Measurements from ENCODE around the gene LMO7.
"Not testable (repeated sequence)": the region's sequence is repeated elsewhere in the genome, so short reads cannot be mapped to it uniquely, and the experiment has no call there.

LMO7 gene

DNA sequence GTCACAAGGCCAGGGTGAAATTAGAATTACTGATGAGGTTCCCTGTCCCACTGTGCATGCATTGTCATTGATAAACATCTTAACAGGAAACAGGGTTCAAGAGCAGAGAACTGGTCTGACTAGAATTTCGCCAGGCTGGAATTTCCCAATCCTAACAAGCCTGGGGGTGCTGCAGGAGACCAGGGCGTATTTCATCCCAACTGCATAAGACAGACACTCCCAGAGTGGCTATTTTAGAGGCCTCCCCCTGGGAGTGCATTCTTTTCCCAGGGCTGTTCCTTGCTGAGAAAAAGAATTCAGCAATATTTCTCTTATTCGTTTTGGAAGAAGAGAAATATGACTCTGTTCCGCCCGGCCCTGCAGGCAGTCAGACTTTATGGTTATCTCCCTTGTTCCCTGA, 144.0 kb downstream of the LMO7 start:
- not testable (repeated sequence) for DNase-seq

DNA sequence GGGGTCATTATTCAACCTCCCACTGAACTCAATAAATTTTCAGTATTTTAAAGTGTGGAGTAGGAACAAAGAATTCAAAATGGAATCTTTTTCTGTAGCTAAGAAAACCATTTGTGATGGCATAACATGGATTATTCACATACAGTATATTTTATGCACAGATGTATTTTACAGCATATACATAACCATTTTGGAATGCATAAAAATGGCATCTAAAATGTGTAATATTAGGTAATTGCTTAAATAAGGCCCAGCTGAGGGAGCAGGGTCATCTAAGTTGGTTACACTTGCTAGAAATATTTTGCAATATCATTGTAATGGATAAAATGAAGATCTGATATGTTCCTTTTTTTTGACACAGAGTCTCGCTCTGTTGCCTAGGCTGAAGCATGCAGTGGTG, 146.9 kb downstream of the LMO7 start:
- DNase-seq = no peak

DNA sequence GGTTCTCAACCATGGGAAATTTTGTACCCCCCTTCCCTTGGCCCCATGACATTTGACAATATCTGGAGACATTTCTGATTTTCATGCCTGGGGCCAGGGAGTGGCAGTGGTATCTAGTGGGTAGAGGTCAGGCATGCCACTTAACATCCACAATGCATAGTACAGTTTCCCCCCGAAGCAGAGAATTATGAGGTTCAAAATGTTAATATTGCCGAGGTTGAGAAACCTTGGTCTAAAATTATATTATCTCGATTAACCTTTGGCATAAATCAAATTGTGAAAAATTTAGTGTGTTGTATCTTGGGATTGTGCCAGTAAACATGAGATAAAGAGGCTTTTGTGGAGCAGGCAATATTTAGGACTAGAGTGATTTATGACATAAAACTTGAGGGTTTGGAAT, 147.9 kb downstream of the LMO7 start:
- DNase-seq = no peak

DNA sequence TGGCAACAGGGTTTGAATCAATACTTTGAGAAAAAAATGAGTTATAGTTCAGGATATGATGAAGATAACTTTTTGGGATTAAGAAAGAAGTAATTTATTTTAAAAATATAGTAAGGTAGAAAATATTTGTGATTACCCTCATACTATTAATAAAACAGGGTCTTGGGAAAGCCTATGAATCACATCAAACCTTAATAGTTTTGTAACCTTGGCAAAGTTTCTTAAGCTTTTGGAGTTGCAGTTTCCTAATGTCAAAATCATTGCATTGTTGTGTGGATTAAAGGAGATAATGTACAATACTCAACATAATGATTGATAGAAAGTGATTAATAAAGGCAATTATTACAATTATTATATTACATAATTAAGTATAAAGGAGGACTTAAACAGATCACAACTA, 149.0 kb downstream of the LMO7 start:
- no peak for DNase-seq

DNA sequence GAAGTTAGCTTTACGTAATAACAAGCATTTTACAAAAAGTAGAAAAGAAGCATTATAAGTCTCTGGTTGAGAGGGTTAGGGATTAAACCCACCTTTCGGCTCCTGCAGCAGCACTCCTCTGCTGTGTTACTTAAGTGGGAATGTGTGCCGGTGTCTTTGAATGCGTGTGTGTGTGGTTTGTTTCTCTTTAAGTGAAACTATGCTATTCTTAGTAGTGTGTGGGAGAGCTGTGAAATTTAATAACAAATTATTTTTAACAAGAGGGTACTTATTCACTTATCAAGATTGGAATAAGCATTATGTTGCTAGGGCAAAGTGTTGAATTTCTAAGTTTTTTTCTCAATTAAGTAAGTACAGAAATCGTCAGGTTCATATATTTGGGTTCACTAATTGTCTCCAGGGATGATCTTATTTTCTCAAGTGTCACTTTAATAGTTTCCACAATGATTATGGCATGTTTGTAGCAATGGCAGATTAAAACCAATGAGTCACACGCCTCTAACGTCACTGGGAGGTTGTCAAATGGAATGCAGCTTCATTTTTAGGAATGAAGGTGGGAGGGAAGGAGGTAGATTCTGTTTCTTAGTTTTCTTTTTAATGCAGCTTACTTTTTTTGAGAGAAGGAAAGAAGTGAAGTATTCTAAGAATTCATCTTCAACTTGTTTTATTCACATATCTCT, 151.3 kb downstream of the LMO7 start:
- no peak for DNase-seq

DNA sequence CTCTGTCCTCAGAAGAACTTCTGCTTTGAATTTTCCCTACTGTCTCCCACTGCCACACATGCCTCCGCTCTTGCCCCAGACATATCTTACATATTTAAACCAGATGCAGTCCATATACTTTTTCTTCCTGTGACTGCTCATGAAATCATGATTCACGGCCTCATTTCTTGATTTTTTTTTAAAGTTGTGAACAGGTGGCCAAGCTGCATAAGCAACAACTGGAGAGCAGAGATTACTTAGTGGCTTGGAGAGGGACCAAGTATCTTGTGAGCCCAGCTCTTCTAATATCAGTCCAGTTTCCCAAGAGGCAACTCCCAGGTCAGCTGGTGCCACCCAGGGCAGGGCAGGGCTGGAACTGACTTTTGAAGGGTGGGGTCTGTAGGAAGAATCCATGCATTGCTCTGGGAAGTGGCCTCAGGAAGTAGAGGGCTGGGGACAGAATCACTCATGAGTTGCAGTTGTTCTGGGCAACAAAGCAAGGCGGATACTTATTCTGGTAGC, 152.4 kb downstream of the LMO7 start:
- DNase-seq = no peak

DNA sequence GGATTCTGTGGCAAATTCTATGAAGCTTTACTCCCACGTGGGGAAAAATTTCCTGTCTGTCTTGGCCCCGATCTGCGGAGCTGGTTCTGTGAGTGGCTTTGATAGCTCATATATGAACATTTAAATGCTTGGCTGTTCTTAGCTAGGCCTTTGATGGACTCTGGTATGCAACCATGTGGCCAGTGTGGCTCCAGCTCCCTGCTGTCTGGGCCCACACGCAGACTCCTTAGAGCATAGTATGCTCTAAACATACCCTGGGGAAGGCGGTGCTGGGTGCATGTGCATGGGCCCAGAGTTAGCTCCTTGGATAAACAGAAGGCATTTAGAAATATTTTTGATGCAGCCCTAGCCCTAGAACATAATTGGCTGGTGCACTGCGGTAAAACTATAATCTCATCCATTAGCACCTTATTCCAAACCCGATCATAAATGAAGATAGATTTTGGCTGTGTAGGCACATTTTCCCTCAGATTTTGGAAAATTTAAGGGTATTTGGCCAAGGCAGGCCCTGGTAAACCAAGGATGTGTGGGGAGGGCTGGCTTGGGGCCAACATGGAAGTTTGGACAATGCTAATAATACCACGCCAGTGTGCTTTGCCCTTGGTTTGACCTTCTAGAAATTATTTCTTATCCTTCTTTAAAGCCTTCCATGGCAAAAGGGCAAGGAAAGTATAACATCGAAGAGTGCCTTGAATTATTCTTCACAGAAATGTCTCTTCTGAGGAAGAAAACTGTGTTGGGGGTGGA, 153.5 kb downstream of the LMO7 start:
- no peak for DNase-seq

DNA sequence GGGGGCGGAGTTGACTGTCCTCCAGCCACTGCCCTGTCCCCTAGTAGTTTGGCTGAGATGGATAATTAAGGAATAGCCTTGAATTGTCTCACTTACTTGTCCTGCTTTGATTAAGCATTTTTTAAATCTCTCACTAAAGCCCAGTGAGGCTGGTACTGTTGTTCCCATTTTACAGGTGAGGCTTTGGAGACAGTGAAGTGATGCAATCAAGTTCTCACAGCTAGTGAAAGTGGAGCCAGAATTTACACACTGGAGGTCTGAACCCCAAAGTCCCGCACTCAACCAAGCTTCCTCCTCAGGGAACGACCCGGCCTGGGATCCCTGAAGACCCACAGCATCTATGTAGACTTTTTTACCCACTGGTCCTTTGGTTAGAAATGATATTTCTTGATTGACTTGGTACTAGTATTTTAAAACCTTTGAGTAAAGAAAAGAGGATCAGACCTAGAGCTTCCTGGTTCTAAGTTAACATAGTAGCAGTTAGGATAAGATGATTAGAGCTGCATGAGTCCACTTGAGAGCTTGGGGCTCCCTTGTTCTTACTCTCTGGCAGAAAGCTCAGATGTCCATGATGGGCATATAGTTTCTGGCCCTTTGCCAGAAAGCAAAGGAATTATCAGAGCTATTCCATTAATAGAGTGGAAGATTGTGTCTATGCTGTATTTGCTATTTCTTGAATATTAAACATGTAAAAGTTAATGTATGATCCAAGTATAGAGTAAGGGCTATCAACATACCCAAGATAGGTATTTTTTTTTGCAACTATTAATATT, 154.3 kb downstream of the LMO7 start:
- no peak for DNase-seq

DNA sequence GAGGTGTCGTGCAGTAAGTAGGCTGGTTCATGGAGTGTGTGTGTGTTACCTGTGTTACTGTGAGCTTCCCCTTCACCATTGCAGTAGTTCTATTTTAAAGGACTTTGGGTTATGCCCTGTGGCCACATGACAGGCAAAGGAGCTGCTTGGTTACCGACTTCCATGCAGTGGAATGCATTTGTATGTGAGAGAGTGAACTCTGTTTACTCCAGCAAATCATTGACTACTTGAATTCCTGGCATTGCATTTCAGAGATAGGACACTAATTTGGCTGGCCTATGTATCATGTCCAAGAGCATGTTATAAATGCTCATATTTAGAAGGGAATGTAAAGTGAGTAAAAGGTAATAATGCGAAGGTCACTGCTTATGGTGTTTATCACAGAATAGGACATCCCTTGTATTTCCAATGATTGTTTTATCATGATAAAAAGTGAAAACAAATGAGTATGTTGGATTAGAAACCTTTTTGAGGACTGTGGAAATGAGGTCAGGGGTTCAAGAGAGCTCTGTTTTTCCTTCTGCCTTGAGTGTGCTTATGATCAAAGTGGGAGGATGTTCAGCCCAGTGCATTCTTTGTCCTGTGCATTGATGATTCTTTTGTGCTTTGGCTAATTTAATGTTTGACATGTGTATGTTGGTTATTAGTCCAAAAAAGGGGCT, 156.5 kb downstream of the LMO7 start:
- no peak for DNase-seq

DNA sequence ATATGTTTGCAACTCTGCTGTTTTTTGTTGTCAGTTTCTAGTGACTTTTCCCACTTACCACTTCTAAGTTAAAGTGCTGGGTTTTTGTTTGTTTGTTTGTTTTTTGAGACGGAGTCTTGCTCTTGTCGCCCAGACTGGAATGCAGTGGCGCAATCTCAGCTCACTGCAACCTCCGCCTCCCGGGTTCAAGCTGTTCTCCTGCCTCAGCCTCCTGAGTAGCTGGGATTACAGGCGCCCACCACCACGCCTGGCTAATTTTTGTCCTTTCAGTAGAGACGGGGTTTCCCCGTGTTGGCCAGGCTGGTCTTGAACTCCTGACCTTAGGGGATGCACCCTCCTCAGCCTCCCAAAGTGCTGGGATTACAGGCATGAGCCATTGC, 157.0 kb downstream of the LMO7 start:
- DNase-seq = not testable (repeated sequence)

DNA sequence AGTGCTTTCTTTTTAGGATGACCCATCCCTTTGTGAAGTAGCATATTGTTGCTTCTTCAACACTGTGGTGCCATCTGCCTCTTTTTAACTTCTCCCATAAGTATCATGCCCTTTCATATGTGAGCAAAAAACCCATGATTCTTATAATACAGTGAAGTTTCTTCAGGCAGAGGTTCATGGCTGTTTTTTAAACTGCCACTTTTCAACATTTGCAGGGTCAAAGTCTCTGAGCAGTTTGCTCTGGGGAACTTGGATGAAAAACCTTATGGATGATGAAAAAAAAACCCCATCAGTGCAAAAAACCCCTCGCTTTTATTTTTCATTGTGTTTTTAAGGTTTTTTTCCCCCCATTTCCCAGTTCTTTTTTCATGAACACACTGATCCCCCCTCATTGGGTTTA, 158.5 kb downstream of the LMO7 start:
- DNase-seq = no peak

DNA sequence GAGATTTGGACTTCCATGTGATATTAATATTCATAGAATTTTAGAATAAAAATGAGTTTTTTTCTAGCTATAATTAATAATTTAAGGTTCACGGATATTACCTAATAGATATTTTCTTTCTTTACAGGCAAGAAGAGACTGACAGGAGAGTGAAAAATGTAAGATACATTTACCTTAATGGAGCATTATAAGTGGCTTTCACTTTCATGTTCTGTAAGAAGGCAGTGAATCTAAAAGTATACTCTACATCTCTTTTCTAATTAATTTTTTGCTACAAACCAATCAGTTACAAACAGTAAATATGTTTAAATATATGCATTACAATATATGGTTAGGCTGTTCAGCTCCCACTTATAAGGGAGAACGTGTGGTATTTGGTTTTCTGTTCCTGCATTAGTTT, 159.1 kb downstream of the LMO7 start:
- no peak for DNase-seq

DNA sequence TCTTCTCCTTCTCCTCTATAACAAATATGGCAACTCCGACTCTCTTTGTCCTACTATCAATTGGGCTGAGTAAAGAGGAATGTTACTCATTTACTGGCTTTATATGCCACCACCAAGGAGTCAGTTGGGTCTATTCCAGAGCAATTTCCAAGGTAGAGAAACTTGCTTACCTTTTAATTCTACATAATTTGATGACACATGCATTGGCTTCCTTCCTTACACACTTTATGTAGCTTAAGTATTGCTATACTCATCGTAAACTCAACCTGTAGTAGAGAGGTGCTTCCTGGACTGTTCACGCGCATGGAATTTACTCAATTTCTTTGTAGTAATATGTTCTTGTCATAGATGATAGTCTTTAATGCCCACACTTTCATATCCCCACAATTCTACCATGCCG, 160.7 kb downstream of the LMO7 start:
- DNase-seq = no peak

DNA sequence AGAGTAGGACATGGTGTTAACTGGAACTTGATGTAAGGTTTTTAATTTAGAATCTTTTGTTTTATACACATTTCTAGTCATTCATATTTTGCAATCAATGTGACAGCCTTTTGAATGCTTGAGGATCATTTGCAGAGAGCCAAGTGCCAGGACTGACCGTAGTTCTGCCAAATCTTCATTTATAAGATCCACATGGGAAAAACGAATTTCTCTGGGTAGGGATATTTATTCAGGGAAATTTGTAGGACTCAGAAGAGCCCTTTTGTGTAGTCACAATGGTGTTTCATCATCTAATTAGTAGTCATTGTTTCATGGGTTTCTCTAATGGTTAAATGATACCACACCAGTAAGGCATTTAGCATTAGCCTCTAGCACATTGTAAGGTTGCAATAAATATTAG, 161.1 kb downstream of the LMO7 start:
- no peak for DNase-seq

DNA sequence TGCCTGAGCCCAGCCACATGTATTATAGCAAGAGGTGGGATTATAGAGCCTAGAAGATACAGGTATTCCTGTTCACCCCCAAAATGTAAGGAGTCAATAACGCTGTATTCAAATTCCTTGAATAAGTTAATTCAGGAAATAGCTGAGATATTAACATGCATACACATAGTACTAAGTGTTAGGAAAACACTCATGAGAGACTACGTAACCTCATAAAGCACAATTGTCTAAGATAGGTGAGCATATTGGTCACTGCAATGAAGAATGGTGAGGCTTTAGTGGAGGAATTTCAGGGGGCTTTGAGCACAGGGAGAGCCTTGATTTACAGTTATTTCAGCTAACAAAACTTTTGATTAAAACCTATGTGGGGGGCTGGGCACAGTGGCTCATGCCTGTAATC, 161.6 kb downstream of the LMO7 start:
- DNase-seq = no peak

DNA sequence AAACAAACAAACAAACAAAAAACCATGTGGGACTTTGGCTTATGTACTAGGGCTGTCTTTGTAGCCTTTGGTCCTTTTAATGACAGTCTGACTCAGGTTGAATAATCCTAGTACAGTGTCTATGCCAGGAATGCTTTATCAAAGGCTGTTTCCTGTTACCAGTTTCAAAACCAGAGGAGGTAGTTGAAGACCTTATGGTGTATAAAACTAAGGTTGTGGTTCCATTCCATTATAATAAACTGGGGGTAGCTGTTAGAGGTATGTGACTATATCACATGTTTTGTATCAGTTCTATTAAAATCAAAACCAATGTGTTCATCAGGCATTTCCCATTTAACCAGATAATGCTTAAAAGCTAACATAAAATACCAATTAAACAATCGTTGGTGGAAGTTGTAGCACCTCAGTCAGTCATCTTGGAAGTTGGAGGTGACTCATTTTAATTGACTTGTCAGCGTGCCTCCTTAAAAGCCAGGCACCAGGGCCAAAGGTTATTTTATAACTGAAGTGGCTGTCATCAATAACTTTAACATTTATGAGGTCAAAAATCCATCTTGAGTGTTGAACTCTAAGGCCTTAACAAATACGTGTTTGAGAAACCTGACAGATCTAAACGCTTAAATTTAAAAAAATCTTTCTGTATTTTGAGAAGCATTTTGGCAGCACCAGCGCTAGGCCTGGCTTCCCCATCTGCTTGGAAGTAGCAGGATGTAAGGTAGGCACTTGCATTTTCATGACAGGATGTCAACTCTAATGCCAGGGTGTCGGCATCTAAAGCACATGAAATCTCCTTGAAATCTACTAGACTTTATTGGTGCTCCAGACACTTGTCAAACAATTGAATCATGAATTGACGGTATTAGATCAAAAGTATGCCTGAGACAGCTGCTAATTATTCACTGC, 162.5 kb downstream of the LMO7 start:
- DNase-seq = no peak

DNA sequence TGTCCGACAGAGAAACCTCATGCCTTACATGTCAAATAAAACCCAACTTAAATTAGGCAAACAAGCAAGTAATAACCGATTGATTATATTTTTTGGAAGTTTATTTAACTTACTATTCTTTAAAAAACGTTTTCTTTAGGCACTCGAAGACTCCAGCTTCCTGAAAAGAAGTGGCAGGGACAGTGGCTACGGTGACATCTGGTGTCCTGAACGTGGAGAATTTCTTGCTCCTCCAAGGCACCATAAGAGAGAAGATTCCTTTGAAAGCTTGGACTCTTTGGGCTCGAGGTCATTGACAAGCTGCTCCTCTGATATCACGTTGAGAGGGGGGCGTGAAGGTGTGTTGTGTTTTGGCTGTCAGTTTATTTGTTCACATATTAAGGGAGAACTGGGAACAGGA, 164.4 kb downstream of the LMO7 start:
- DNase-seq = no peak

DNA sequence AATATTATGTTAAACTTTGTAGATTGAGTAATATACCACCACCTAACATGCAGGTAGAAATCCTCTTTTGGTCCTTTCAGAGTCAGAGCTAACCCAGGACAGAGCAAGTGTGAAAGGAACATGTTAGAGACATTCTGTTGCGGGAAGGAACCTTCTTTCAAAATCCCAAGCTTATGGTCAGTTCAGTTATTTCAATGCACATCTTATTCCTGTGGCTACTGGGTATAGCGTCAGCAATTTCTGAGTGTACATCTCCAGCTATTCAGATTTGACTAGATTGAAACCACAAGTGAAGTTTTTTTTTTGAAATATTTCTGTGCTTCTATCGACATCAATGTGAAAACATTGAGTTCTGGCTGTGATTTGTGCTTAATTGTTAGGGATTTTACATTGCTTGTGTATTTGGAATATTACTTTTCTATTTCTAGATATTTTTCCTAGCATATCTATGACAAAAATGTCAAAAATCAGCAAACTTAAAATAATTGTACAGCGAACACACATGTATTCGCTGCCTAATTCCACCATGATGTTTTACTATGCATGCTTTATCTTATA, 165.3 kb downstream of the LMO7 start:
- no peak for DNase-seq

DNA sequence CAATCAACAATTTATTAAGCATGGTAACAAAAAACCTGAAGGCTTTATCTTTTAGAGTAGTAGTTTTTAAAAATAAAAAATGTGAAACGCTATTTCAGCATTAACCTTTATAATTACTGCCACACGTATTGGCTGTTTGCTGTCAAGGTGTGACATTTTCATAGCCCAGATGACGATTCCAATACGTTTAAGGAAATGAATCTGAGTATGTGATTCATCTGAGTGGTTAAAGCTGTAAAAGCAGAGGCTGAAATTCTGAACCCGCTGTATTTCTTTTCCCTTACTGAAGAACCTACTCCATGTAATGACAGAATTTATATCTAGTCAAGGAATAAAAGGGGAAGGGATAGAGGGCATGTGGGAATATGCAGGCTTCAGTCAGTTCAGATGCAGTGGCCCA, 166.0 kb downstream of the LMO7 start:
- DNase-seq = no peak

DNA sequence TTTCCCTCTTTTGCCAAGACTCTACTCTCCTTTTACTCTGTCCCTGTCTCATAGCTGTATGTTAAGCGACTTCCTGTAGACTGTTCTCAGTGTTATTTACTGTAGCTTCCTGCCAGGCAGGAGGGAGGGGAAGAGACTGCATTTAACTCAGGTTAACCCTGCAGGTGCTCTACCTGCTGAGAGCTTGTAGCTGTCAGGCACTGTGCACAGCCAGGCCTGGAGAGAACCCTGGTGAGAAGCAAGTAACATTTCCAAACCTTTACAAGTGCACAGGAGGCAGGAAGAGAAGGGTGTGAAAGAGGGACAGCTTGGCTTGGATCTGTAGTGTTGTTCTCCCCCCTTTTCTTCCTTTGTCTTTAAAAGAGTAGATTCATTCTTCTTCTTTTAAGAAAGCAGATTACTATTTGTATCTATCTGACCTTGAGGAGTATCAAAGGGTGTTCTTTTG, 167.1 kb downstream of the LMO7 start:
- no peak for DNase-seq

DNA sequence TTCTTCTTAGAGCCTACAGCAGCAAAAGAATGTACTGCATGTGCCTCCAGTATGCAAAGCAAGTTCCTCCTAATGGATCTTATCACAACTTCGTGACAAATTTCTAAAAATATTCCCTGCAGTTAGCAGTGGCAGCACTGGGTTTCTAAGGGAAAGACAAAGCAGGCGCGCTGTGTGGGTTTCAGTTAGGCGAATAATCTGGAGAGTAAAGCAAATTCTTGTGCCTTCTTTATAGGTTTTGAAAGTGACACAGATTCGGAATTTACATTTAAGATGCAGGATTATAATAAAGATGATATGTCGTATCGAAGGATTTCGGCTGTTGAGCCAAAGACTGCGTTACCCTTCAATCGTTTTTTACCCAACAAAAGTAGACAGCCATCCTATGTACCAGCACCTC, 167.9 kb downstream of the LMO7 start:
- no peak for DNase-seq

DNA sequence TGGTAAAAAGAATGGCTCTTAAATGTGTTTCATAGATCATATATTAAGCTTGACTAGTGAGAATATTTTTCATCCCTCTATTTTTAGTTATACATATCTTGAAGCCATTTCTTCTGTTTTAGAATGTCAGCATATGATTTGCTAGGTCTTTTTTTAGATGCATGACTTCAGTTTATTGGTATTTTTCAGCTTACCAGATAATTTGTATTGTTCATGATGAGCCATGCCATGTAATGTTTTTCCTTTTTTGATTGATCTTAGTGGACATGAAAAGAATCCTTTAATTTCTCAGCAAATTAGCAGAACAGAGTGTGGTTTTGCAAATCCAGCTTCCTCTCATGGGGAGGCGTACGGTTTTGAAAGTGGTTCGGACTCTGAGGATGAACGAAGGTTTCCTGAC, 168.5 kb downstream of the LMO7 start:
- no peak for DNase-seq

Data from T-helper 9 cell (primary cell).